HT1080 (cell line): ENCODE results near the gene TMOD3. TPM values are rescaled to one million over a fixed set of nuclear protein-coding genes. Genes with fewer than 3 reads are reported as not detected.

Experiments
- small RNA-seq: library from RNA; depleted of rRNA; stranded (forward); fragments of <200 nt; gene quantifications from one replicate; pipeline ENCODE3, GENCODE V24; 2014
- total RNA-seq: library from RNA; depleted of rRNA; stranded (reverse); fragments of >200 nt; shearing (Covaris generic); gene quantifications from 2 replicates; pipeline ENCODE4 v1.2.3, GENCODE V29; 2014; rRNA removed

TMOD3 gene
- total RNA-seq, 1 experiment from 2014 or later, result 47.6 TPM

Small RNA genes within 50 kb of the gene (small RNA-seq; reads per million reads assigned to genes)
- gene AC090971.5, result not detected
- gene RF00017, result not detected
- not detected for gene RF00019
- gene RNU6-90P, result not detected

Other genes starting within 250 kb of the TMOD3 start
- 9.6 and 10.7 TPM in 2 replicates for gene DMXL2, start 206.9 kb upstream of the TMOD3 start, total RNA-seq
- gene SCG3, start 148.2 kb upstream of the TMOD3 start, total RNA-seq, result not detected in 2 replicates
- 16.5 and 19.3 TPM in 2 replicates for gene LYSMD2, start 92.0 kb upstream of the TMOD3 start, total RNA-seq
- gene TMOD2, start 78.1 kb upstream of the TMOD3 start, total RNA-seq, result 0.73 and 2.2 TPM in 2 replicates
- 27.8 and 32.1 TPM in 2 replicates for gene LEO1, start 142.1 kb downstream of the TMOD3 start, total RNA-seq
- gene MAPK6, start 189.6 kb downstream of the TMOD3 start, total RNA-seq, result 48.3 and 49.4 TPM in 2 replicates